ENCODE data around the gene ZNF160. TPM values are rescaled to one million over a fixed set of nuclear protein-coding genes. Genes with fewer than 3 reads are reported as not detected.
A peak's percentile ranks its signal among the peaks of the same experiment; 100 is the strongest.
"Not testable (repeated sequence)": the region's sequence is repeated elsewhere in the genome, so short reads cannot be mapped to it uniquely, and the experiment has no call there.

Gene ZNF160
- total RNA-seq: 15.1 and 21.7 TPM in 2 replicates

DNA sequence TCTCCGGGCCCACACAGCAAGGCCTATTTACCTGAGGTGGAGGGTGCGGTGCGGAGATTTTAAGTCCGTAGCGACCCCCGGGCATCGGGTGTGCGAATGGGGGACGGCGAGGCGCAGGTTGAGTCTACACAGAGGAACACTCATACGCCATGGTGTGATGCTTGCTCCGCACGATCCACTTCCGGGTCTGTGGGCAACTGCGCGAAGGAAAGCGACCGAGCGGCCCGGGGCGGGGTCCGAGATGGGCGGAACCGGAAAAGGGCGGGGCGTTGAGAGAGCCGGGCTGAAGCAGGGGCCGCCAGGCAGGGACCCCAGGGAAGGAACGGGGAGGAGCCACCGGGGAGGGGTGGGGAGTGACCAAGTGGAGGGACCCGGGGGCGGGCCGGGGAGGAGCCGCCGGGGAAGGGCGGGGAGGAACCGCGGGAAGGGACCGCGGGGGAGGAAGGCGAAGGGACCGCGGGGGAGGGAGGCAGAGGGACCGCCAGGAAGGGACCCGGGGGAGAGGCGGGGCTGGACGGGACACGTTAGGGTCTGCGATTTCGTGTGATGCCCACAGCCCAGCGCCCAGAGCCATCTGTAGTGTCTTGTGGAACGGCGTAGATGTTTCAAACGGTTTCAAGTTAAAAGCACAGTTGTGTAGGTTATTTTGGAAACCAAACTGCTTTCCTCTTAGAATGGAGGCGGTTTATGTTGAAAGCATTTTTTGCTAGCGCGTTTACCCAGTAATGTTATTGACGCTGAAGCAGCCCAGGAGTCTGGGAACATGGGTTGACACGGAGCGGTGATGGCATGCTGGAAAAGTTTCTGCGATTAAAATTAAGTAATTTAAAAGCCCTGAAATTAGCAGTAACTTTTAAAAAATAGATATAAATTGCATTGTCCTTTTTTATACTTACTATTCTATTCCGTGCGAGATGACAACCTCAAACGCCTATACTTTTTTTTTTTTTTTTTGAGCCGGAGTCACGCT is at the start of gene ZNF160:
ZNF160 (minus strand) TSS at position 189 of the 970 bp plus-strand sequence. CDS start 17,146 bp downstream, outside the sequence.
- DNase-seq (ENCODE audit: low read depth, low spot score): peak; percentile 82

DNA sequence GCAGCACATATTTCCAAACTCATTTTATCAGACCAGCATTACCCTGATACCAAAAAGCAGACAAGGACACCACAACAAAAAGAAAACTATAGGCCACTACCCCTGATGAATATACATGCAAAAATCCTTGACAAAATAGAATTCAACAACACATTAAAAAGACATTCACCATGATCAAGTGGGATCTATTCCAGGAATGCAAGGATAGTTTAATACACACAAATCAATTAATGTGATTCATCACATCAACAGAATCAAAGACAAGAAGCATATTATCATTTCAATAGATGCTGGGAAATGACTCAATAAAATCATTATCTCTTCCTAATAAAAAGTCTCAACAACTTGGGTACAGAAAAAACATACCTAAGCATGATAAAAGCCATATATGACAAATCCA is 44.4 kb upstream of the ZNF160 start:
- DNase-seq (ENCODE audit: low read depth, low spot score): no peak

DNA sequence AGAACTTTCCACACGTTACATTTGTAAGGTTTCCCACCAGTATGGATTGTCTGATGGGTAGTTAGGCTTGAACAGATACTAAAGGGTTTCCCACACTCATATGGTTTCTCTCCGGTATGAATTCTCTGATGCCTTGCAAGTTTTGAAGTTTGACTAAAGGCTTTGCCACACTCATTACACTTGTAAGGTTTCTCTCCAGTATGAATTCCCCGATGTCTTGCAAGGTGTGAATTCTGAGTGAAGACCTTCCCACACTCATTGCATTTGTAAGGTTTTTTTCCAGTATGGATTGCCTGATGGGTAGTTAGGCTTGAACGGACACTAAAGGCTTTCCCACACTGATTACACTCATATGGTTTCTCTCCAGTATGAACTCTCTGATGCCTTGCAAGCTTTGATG is 37.1 kb upstream of the ZNF160 start:
- no peak for DNase-seq (ENCODE audit: low read depth, low spot score)

DNA sequence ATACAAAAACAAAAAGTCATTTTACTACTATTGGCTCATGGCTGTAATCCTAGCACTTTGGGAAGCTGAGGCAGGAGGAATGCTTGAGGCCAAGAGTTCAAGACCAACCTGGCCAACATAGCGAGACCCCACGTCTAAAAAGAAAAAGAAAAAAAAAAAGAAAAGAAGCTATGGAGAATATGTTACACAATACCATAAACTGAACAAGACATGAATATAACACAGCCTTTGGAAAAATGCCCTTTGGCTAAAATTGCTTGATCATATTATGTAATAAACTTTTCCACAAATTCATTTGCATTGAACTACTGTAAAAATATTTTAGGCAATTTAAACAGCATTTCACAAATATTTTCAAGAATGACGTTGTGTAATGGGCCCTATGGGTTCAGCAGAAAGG is 33.2 kb upstream of the ZNF160 start:
- no peak for DNase-seq (ENCODE audit: low read depth, low spot score)

DNA sequence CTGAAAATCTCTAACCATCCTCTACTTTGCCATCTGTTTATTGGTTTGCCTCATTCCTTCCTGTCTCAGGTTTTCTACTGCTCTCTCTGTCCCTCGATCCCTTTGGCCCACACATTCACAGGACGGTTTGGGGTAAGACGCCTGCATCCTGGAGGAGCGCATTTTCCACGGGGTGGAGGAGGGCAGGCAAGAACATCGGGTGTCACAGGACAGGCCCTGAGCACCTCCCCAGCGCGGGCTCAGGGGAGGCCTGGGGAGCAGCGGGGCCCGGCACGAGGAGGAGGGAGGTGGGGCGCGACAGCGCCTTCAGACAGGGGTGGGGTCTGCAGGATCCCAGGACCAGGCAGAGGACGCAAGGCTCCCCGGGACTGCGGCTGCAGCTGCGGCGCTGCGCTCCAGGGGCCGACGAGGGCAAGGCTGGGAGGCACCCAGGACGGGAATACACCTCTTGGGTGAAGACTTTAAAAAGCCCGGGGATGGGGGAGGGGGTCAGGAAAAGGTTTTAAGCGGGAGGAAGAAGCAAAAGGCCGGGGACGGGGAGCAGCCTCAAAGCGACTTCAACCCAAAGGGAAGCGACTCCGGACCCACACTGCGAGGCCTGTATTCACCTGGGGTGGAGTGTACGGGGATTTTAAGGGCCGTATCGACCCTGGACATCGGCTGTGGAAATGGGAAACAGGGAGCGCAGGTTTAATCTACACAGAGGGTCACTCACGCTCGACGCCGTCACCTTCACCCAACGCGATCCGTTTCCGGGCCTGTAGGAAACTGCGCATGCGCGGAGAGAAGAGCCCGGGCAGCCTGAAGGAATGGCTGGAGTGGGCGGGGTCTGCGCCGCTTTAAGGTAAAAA is 29.1 kb upstream of the ZNF160 start, which contains the start of gene ZNF415:
ZNF415 (minus strand) TSS at position 770 of the 851 bp plus-strand sequence. CDS start 10,234 bp downstream, outside the sequence.
- DNase-seq (ENCODE audit: low read depth, low spot score): no peak

DNA sequence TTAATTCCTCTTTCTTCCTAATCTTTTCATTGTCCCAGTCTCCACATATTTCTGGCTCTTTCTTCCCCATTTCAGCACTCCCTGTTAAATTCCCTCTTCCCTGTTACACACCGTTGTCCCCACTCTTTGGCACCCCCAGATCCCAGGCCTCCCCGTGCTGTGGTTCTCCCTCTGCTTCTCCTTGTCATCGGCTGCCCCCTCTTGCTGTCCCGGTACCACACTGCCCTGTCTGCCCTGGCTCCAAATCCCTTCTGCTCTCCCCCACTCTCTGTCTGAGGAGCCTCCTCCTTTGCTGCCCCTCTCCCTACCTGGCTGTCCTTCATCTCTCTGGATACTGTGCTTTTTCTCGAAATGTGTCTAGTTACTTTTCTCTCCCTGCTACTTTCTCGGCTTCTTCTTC is 28.5 kb upstream of the ZNF160 start:
- DNase-seq (ENCODE audit: low read depth, low spot score): no peak

DNA sequence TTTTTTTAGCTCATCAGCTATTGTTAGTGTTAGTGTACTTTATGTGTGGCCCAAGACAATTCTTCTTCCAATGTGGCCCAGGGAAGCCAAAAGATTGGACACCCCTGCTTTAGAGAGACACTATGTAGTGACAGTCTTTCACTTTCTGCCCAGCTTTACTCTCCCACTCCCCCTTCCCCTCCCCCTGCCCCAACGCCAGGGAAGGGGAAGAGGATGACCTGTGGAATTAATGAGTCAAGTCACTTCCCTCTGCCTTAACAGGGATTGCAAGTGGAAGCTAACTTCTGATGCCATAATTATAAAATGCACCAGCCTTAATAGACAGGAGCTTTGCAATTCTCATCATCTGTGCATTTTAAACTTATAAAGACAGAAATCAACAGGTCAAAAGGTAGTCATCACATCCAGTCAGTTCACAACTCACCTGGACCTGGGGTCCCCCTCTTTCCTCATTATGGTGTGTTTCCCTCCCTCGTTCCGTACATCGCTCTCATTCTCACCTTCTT is 27.9 kb upstream of the ZNF160 start:
- DNase-seq (ENCODE audit: low read depth, low spot score): no peak

DNA sequence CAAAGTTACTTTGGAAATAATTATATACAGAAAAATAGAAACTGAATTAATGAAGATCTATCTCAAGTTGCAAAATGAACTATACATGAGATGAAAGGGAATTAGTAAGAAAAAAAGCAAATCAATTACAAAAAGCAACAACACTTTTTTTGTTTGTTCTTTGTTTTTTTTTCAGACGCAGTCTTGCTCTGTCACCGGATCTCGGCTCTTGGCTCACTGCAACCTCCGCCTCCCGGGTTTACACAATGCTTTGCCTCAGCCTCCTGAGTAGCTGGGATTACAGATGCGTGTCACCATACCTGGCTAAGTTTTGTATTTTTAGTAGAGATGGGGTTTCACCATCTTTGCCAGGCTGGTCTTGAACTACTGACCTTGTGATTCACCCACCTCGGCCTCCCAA is 27.3 kb upstream of the ZNF160 start:
- no peak for DNase-seq (ENCODE audit: low read depth, low spot score)

DNA sequence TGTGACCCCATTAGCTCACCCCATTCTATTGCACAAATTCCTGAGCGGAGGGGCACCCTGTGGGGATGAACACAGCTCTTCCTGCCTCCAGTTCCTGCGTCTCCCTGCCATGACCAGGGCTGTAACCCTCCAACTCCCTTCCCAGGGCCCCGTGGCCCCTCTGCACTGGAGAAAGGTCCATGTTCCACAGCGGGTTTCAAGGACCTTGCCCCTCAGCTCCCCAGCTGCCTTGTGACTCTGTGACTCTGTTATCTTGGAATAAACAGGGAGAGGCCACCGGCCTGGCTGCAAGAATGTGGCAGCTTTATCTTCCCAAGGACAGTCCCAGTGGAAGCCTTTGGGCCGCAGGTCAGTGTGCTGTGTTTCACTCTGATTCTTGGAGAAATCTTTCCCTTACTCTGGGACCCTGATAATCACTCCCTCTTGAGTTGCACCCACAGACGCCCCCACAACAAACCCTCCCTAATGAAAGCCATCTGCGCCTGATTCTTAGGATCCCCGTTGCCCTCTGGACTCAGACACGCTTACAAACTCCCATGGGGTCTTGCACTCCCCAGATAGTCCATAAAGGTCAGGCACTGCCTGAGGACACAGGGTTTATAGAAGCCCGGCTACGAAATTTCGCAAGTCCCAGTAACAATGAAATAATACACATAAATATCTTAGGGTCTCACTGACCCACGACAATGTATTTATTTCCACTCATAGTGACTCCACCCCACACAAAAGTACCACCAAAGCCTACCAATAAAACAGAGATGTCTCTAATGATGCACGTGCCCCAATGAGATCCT is 23.7 kb upstream of the ZNF160 start:
- DNase-seq (ENCODE audit: low read depth, low spot score): not testable (repeated sequence)

DNA sequence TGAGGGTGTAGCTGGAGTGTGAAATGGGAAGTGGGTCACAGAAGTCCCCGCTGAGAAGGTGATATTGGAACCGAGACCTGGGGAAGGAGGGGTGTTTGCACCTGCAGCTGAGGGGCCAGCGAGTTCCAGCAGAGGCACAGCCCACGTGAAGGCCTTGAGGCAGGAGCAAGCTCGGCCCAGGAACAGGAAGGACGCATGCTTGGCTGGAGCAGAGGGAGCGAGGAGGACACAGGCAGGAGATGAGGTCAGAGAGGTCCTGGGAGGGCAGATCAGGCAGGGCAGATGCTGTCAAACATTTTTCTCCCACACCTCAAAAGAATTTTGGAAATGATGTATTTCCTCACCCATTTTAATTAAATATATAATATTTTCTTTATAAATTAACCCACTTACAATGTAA is 20.2 kb upstream of the ZNF160 start:
- no peak for DNase-seq (ENCODE audit: low read depth, low spot score)

DNA sequence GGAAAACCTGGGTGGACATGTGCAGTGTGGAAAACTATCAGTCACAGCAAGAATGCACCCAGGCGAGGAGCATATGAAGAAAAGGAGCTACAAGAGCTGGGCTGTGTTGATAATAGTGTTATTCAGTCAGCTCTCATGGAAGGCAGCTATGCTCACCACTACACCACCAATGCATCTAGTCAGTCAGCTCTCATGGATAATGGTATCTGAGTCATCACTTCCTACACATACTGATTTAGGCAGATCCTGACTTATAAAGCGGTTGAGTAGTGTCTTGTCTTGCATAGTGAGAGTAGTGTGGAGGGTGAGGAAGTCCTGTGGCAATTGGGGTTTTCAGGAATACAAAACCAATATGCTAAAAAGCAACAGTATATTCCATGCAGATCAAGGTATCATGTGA is 9.1 kb upstream of the ZNF160 start:
- DNase-seq (ENCODE audit: low read depth, low spot score): no peak

DNA sequence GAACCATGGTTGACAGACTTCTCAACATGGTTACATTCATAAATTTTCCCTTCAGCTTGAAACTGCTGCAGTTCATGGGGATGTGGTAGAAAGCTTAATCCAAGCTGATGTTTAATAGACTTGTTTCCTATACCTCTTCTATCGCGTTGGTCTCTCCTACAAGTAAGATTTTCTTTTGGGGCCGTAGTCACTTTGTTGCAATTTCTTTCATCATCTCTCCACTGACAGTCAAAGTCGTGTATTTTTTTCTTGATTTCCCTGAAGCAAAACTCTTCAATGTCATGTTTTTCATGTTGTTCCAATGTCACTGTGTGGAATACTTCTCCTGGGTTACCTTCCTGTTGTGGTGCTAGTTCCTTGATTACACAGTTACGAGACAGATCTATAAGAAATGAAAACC is 6.3 kb upstream of the ZNF160 start:
- DNase-seq (ENCODE audit: low read depth, low spot score): no peak

DNA sequence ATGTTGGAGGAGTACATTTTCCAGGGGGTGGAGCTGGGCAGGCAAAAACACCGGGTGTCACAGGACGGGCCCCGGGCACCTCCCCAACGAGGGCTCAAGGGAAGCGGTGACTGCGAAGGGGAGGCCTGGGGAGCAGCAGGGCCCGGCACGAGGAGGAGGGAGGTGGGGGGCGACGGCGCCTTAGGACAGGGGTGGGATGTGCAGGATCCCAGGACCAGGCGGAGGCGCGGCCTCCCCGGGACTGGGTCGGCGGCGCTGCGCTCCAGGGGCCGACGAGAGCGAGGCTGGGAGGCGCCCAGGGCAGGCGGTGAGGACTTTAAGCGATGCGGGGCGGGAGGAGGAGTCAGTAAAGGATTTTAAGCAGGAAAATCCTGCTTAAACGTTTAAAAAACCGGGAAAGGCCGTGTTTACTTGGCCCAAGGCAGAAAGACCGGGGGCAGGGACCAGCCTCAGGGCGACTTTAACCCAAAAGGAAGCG is 427 bp downstream of the ZNF160 start:
- DNase-seq (ENCODE audit: low read depth, low spot score): no peak

DNA sequence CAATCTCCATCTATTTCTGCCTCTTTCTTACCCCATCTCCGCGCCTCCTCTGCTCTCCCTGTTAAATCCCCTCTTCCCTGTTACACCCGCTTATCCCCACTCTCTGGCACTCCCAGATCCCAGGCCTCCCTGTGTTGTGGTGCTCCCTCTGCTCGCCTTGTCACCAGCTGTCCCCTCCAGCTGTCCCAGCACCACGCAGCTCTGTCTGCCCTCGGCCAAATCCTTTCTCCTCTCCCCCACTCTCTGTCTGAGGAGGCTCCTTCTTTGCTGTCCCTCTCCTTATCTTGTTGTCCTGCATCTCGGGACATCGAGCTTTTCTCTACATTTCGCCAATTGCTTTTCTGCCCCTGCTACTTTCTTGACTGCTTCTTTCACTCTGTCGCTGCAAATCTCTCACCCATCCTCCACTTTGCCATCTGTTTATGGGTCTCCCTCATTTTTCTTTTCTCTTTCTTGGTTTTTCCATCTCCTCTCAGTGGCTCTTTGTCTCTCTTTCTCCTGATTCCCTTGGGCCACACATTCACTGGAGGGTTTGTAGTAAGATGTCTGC is 941 bp downstream of the ZNF160 start:
- DNase-seq (ENCODE audit: low read depth, low spot score): no peak

DNA sequence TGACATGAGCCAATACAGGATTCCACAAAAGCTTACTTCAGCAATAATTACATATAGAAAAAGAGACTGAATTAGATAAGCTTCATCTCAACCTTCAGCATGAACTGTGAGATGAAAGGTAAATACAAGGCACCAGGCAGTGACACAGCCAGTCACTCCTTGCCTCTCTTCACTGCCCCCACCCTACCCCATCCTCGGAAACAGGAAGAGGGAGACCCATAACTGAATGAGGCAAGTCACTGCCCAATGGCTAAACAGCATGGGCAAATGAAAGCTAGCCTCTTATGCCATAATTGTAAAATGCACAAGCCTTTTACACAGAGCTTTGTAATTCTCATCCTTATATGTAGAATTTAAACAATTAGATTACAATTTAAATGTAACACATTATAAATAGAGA is 1.7 kb downstream of the ZNF160 start:
- no peak for DNase-seq (ENCODE audit: low read depth, low spot score)

DNA sequence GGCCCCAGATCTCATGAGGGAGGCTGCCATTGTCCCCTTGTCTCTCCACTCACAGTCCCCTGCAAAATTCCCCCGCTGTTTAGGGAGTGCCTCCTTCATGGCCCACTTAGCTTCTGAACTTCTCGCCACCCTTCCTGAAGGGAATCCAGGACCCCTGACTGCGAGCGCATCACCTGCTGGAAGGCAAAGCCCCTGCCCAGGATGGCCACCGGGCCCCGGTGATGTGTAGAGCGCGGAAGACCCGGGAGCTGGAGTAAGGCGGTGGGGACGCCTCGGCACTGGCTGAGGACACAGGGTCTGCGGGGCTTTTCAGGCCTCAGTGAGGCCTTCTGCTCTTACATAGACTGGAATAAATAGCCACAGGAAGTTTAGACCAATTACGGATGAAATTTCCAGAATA is 4.7 kb downstream of the ZNF160 start:
- not testable (repeated sequence) for DNase-seq (ENCODE audit: low read depth, low spot score)

DNA sequence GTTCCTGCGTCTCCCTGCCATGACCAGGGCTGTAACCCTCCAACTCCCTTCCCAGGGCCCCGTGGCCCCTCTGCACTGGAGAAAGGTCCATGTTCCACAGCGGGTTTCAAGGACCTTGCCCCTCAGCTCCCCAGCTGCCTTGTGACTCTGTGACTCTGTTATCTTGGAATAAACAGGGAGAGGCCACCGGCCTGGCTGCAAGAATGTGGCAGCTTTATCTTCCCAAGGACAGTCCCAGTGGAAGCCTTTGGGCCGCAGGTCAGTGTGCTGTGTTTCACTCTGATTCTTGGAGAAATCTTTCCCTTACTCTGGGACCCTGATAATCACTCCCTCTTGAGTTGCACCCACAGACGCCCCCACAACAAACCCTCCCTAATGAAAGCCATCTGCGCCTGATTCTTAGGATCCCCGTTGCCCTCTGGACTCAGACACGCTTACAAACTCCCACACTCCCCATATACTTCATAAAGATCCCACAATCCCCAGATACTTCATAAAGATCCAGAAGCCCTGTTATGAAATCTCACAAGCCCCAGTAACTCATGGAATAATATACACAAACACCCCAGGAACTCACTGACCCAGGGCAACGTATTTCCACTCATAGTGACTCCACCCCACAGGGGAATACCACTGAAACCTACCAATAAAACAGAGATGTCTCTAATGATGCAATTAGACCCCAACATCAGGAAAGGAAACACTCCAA is 6.1 kb downstream of the ZNF160 start:
- not testable (repeated sequence) for DNase-seq (ENCODE audit: low read depth, low spot score)

DNA sequence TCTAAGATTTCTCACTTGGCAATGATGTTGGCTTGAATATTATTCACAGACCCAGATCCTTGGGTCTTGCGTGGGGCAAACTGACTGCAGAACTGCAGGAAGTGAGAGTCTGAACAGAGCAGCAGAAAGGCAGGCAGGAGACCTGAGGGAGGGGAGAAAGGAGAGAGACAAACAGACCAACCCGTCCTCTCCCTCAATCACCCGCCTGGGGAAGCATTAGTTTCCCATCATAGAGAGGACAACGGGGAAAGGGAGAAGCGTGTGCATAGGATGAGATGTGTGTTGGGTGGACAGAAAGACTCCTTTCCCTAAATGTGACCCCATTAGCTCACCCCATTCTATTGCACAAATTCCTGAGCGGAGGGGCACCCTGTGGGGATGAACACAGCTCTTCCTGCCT is 6.6 kb downstream of the ZNF160 start:
- DNase-seq (ENCODE audit: low read depth, low spot score): not testable (repeated sequence)

DNA sequence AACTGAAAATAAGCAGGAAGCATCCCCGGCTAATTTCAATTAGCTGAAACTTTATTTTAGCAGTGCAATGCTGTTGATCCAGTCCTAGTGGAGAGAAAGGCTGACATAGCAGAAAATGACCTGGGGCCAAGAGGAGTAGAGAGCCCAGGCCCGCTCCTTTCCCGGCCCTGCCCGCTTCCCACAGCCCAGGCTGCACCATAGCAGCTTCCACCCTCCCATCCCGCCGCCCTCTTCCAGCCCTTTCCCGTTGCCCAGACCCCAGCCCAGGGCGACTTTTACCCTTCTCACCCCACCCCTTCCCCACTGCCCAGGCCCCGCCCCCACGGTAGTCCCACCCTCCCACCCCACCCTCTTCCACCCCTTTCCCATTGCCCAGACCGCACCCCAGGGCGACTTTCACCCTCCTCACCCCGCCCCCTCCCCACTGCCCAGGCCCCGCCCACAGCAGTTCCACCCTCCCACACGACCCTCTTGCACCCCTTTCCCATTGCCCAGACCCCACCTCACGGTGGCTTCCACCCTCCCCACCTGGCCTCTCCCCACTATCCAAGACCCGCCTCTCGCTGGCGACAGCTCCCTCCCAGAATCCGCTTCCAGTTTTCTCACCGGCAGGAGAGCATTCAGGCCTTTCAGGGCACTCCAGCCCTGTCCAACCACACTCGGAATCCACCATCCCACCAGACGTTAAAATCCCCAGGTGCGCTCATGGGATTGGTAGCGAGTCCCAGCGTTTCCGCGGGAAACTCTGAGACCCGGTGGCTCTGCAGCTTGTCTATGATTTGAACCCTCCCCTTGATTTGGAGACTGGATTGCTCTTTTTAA is 8.3 kb downstream of the ZNF160 start:
- DNase-seq (ENCODE audit: low read depth, low spot score): no peak

All from pulmonary artery endothelial cell (primary cell).